HG02571 (cell line): ENCODE data around the gene TINCR.
"Not testable (repeated sequence)": the region's sequence is repeated elsewhere in the genome, so short reads cannot be mapped to it uniquely, and the experiment has no call there.

Source experiments
- ATAC-seq: cut with Tn5 transposase; IDR thresholded peaks from one replicate; pipeline ENCODE4 v1.9.1; 2021; ENCODE audit warnings: mild to moderate bottlenecking, moderate library complexity; ENCODE audit not compliant: unreplicated experiment

TINCR gene

DNA sequence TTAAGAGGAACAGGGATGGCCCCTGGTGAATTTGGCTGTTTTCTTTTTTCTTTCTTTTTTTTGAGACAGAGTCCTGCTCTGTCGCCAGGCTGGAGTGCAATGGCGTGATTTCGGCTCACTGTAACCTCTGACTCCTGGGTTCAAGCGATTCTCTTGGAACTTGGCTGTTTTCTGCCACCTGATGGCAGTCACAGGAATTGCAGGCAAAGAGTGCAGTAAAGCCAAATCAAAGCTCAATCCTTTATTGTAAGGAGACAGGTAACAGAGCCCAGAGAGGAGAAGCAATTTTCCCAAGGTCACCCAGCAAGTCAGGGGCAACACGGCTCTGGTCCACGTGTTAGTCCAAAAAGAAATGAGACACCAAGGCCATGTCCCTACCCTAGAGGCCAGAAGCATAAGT lies 6.2 kb downstream of the TINCR start:
- ATAC-seq = no peak

DNA sequence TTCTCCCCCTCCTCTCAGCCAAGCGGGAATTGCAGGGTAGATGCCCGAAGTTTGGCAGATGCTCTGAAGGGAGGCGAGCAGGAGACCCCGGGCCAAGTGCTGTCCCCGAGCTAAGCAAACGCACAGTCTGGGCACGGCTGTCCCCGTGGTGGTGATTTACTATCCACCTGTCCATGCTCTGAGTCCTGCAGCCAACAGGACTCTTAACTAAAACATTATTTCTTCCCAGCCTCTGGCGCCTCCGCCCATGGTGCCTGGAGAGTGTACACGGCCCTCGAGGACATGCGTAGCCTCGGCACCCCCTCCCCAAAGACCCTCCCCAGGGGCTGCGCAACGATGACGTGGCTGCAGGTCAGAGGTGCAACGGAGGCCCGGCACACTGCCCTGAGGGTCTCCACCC lies 7.6 kb downstream of the TINCR start:
- ATAC-seq = no peak

GRCh38 chr19:5559804-5560133 lies 8.0 kb downstream of the TINCR start:
- no peak for ATAC-seq

- ATAC-seq = no peak
Measured at GRCh38 chr19:5558101-5558621, 9.6 kb downstream of the TINCR start.

- ATAC-seq = no peak
Measured at GRCh38 chr19:5557691-5558090, 10.1 kb downstream of the TINCR start.

GRCh38 chr19:5554828-5555227 lies 12.9 kb downstream of the TINCR start:
- no peak for ATAC-seq

- no peak for ATAC-seq
Measured at GRCh38 chr19:5553892-5554291, 13.9 kb downstream of the TINCR start.

GRCh38 chr19:5547881-5548280 lies 19.9 kb downstream of the TINCR start:
- ATAC-seq = no peak

- ATAC-seq = no peak
Measured at GRCh38 chr19:5545984-5546383, 21.8 kb downstream of the TINCR start.

GRCh38 chr19:5545051-5545450 lies 22.7 kb downstream of the TINCR start:
- ATAC-seq = no peak

GRCh38 chr19:5542665-5543064 lies 25.1 kb downstream of the TINCR start:
- ATAC-seq = no peak

DNA sequence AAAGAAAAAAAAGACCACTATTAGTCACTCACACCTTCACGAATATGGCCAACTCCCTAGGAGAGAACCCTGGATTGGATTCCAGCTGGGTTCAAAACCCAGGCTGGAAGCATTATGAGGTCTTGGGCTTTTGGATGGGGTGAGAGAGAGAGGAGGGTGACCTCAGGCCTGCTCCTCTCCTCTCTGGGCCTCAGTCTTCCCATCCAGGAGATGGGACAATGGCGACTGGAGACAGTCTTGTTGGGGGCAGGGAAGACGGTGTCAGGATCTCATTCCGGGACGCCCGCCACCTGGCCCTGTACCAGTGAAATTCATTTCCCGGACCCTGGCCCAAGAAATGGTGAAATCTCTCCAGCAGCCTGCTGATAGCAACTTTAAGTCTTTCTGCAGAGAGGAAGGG lies 26.3 kb downstream of the TINCR start:
- no peak for ATAC-seq

DNA sequence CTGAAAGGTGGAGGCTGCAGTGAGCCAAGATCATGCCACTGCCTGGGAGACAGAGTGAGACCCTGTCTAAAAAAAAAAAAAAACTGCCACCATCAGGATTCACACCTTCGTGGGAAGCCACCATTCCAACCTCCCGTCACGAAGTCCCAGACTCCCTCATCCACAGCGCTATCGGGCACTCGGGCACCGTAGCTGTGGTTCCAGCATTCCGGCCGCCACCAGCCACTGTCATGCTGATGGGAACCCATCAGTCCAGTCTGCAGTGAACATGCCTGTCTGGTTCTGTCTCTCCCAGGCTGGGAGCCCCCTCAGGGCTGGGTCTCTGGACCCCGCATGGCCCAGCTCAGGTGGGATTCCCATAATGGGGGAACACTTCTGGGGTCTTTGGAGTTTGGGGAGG lies 27.5 kb downstream of the TINCR start:
- no peak for ATAC-seq

DNA sequence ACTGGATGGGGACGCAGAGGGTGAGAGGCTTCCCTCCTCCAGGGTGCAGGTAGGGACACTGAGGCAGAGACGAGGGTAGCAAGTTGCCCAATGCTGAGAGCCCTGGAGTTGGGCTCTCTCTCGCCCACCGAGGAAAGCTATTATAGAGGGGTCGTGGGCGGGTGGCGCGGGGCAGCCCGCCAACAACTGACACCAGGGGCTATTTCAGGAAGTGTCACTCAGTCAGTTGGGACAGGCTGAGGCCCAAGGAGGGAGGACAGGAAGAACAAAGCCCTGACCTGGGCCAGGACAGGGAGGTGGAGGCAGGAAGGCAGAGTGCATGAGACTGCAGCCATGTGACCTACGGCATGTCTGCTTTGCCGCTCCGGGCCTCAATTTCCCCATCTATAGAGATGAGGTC lies 29.9 kb downstream of the TINCR start:
- no peak for ATAC-seq

GRCh38 chr19:5536982-5537579 lies 30.7 kb downstream of the TINCR start:
- not testable (repeated sequence) for ATAC-seq

DNA sequence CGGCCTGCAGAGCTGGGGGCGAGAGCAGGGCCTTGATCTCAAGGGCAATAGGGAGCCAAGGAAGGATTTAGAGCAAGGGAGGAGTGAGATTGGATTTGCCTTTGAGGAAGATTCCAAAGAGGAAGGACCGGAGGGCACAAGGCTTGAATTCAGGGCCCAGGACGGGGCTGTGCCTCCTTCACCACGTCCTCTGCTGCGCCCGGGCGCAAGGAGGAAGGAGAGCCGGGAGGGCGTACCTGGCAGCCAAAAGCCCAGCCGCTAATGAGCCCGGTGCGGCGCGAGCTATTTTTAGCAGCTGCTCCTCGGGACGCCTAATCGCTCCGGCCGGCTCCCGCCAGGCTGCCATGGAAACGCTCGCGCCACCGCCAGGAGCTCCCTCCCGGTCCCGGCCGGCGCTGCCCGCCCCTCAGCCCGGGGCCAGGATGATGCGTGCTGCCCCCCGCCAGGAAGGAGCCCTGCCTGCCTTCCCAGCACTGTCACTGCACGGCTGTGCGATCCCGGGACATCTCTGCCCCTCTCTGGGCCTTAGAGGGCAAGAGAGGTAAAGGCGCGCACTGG lies 31.3 kb downstream of the TINCR start:
- no peak for ATAC-seq

DNA sequence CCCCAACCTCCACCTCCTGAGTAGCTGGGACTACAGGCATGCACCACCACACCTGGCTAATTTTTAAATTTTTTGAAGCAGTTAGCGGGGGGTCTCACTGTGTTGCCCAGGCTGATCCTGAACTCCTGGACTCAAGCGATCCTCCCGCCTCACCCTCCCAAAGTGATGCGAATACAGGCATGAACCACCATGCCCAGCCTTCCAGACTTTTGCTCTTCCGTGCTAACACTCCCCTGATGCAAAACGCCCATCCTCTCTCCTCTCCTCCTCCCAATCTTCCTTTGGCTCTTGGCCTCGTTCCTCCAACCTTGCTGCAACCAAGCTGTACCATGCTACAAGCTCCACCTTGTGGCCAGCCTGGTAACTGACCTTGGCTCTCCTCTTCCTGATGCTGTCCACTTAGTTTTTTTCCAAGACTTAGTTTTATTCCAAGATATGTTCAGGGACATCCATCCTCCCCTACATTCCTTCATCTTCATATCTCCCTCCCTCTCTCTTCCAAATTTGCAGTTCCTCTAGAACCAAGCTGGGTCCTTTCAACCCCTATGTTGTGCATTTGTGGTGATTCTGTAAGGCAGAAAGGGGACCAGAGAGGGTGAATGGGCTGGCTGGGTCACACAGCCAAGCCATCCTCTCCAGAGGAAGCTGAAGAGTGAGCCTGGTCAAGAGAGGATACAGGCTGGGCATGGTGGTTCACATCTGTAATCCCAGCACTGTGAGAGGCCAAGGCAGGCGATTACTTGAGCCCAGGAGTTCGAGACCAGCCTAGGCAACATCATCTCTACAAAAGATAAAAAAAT lies 32.8 kb downstream of the TINCR start:
- ATAC-seq = no peak

- no peak for ATAC-seq
Measured at GRCh38 chr19:5533257-5533656, 34.5 kb downstream of the TINCR start.

DNA sequence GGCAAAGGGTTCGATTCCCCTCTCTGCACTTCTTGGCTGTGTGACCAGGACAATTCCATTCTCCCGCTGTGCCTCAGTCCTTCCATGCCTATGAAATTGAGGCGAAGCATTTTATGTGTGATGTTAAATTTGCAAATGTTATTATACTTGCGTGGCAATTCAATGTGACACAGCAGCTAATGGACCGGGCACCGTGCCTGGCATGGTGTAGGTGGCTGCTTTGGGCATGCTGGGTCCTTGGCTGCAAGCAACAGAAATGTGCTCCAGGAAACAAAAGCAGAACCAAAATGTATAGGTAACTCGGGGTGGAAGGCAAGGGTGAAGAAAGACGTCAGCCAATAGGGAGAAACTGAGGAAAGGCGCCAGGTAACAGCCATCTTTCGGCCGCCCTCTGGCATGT lies 37.1 kb downstream of the TINCR start:
- no peak for ATAC-seq

GRCh38 chr19:5526691-5527090 lies 41.1 kb downstream of the TINCR start:
- no peak for ATAC-seq

DNA sequence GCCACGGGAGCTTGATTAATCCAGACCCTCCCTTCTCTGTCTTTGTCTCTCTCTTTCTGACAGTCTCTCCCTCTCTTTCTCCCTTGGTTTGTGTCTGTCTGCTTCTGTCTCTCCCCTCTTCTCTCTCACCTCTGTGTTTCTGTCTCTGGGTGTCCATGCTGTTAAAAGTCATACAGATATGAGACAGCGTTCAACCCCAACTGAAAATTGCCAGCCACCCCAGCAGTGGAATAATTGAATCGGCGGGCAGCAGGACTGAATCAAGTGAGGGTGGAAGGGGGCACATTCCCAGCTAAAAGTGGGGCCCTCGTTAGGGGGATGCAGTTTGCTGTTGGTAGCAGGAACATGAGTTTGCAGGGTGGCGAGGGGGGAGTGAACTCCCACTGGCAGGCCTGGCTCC lies 43.7 kb downstream of the TINCR start:
- no peak for ATAC-seq

DNA sequence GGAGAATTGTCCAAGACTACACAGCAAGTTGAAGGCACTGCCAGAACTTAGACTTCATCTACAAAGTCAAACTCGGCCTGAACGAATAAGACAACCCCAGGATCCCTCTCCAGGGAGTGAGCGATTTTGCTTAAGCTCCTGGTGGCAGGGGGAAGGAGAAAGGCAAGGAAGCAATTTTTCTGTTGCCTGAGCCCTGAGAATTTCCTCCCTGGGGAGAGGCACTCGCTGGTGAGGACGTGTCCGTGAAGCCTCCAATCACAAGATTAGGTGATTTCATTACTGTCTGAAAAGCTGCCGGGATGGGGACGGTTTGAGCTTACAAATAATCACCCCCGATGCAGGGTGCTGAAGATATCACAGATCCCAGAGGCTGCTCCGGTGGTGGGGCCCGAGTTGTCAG lies 45.6 kb downstream of the TINCR start:
- no peak for ATAC-seq
